Suppressor macrophage (primary cell): ENCODE data around the gene ELANE.
"Not testable (repeated sequence)": the region's sequence is repeated elsewhere in the genome, so short reads cannot be mapped to it uniquely, and the experiment has no call there.

Experiments used
- DNase-seq, 4 experiments: peaks; one replicate each; pipeline ENCODE4 v3.0.0-alpha.2; 2020 to 2022

The ELANE gene

GRCh38 chr19:862581-863314, 10.6 kb downstream of the ELANE start:
- DNase-seq: peak; percentile 65 to 79 (median 73)

GRCh38 chr19:863315-863620, 11.2 kb downstream of the ELANE start:
- peak in 1 of 4 experiments; percentile 16 for DNase-seq

- no peak for DNase-seq
Measured at GRCh38 chr19:866769-867300, 14.7 kb downstream of the ELANE start.

- no peak for DNase-seq
Measured at GRCh38 chr19:867301-867793, 15.2 kb downstream of the ELANE start.

- no peak for DNase-seq
Measured at GRCh38 chr19:867855-868457, 15.9 kb downstream of the ELANE start.

- DNase-seq: no peak
Measured at GRCh38 chr19:868458-869244, 16.5 kb downstream of the ELANE start.

DNA sequence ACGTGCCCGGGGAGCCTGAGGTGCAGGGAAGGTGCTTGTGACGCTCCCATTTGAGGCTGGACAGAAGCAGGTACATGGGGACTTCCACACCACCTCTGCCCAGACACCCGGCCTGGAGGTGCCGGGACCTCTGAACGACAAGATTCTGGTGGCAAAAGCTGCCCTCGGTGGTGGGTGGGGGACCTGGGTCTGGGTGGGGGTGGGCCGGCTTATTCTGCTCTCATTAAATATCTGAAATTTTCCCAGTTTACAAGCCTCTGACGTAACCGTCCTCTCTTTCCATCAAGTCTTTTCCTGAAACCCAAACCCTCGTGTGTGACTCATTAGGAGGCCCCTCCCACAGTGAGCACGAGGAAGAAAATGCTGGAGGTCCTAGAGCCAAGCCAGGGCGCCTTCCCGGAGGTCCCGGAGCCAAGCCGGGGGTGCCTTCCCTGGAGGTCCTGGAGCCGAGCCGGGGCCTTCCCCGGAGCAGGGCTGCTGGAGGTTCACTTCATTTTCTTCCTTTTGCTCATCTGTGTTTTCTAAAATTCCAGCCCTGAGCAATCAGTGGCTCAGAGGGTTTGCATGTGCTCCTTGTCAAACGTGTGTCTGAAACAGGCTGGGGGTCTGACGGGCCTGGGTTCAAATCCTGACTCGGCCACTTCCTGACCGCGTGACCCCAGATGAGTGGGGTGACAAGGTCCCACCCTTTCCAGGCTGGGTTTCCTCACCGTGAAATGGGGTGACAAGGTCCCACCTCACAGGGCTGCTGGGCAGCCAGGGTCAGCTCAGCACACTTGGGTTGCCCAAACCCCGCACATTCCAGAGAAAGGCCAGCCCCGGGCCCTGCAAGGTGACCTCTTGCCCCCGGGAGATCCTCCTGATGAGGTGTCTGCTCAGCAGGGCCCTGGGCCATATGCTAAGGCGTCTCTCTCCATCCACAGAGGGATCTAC, 17.4 kb downstream of the ELANE start:
- DNase-seq: no peak

- no peak for DNase-seq
Measured at GRCh38 chr19:870314-870713, 18.2 kb downstream of the ELANE start.

- DNase-seq: no peak
Measured at GRCh38 chr19:870963-871401, 18.9 kb downstream of the ELANE start.

DNA sequence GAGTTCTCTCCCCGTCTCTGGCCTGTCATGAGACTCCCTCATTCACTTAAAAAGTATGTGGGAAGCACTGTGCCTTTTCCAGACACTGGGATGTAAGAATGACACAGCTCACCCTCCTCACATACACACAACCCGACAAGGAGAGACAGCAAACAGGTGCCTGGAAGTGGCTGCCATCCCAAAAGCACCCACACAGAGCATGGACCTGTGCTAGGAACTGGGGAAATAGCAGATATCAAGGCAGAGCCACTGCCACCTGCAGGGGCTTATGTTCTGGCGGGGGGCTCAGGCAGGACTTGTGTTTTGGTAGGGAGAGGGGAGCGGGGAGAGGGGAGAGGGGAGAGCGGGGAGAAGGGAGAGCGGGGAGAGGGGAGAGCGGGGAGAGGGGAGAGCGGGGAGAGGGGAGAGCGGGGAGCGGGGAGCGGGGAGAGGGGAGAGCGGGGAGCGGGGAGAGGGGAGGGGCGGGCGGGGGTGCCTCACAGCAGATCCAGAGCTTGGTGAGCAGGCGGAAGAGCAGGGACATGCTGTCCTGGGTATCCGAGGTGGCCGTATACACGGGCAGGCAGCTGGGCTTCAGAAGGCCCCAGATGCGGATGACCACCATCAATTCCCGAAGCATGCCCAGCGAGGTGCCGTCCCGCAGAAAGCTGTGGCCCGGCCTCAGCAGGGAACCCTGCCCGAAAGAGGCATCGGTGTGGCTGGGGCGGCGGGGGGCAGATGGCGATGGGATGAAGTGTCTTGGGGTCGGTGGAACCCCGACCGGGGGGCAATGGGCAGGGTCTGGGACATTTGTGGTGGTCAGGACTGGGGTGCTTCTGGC, 19.6 kb downstream of the ELANE start:
- DNase-seq: no peak

GRCh38 chr19:872266-872951, 20.3 kb downstream of the ELANE start:
- DNase-seq: peak; percentile 52 to 76 (median 62)

DNA sequence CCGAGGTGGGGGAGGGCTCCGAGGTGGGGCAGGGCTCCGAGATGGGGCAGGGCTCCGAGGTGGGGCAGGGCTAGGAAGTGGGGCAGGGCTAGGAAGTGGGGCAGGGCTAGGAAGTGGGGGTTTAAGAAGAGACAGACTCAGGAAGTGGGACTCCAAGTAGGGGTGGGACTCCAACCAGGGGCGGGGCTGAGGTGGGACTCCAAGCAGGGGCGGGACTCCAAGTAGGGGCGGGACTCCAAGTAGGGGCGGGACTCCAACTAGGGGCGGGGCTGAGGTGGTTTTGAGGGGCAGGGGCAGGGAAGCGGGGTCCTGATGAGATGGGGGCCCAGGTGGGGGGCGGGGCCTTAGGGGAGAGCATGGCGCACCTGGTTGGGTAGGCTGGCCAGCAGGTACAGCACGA, 21.0 kb downstream of the ELANE start:
- peak in 3 of 4 experiments; percentile 36 to 51 (median 45) for DNase-seq

GRCh38 chr19:873561-874041, 21.5 kb downstream of the ELANE start:
- no peak for DNase-seq

DNA sequence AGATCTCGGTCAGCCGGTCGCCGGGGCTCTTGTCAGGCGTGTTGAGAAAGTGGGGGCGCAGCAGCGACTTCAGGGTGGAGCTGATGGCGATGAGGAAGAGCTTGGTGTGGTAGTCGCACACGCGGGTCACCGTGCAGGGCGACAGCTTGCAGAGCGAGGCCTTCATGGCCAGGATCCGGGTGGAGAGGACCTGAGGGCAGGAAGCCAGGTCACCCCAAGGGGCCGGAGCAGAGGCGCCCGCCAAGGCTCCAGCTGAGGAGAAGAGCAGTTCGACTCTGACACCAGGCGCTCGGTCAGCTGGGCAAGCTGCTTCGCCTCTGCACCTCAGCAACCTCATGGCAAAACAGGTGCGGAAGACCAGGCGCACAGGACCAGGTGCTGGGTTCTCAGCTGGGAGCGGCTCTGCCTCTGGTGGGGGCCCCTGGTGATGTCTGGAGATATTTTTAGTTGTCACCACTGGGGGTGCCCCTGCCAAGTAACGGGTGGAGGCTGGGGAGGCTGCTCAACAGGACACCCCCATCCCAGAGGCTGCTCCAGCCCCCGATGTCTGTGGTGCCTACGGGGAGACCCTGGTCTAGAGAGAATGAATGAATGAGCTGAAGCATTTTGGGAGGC, 23.3 kb downstream of the ELANE start:
- DNase-seq: no peak

DNA sequence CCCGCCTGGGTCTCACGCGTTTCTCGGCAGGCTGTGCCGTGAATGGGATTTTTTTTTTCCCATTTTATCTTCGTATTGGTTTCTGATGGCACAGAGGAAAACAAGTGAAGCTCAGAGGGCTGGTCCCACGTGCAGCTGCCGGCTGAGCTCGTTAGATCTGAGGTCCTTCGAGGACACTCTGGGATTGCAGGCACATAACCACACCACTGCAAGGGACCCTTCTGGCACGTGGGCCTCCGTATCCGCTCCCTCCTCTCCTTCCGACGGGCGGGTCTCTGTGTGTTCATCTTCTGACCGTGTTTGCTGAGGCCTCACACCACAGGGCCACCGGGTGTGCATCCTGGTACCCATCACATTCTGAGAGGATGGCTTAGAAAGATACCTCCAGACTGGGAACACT, 24.0 kb downstream of the ELANE start:
- no peak for DNase-seq

DNA sequence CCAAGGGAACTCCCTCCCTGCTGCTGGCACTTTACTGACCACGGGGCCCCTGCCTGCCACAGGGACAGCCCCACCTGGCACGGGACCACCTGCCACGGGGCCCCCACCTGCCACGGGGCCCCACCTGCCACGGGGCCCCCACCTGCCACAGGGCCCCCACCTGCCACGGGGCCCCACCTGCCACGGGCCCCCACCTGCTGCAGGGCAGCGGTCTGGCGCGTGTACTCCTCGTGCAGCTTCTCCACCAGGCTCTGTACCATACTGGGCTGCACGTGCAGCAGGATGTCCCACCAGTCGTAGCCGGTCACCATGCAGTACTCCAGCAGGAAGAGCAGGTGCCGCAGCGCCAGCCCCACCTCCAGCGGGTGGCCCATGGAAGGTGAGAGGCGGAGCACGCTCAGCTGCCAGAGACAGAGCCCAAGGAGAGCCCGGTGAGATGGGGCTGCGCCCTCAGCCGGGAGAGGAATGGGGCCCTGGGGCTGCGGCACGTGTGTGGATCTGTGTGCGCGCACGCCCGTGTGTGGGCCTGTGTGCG, 24.7 kb downstream of the ELANE start:
- DNase-seq: no peak

GRCh38 chr19:877992-878660, 26.0 kb downstream of the ELANE start:
- DNase-seq: not testable (repeated sequence)

- DNase-seq: not testable (repeated sequence)
Measured at GRCh38 chr19:878751-879561, 26.9 kb downstream of the ELANE start.
